IMR-90 (cell line): ENCODE data around the gene GRHL3. TPM values are rescaled to one million over a fixed set of nuclear protein-coding genes. Genes with fewer than 3 reads are reported as not detected.

ENCODE experiments used
- ATAC-seq: fragments of 200-7000 bp; cut with Tn5 transposase; 2 replicates; pipeline ENCODE4 v1.9.1; 2020; ENCODE audit warnings: low read depth, mild to moderate bottlenecking, moderate library complexity
- BruUV-seq: library from RNA; stranded (reverse); fragments of 400-500 nt; replicated peaks from 2 replicates; lab custom pipeline; 2021; lab: Mats Ljungman, UMichigan
- CTCF ChIA-PET: fragments of 300-600 bp; formaldehyde crosslinking; extraction: SDS; loops from one replicate; lab custom pipeline; 2021; ENCODE audit warnings: antibody characterized with exemption; lab: Yijun Ruan, JAX
- POLR2A ChIA-PET: fragments of 300-600 bp; sonication (Branson Sonifier 250); formaldehyde crosslinking; loops from one replicate; lab custom pipeline; 2022; ENCODE audit warnings: antibody characterized with exemption; ENCODE audit not compliant: unreplicated experiment; lab: Charles Lee
- DNase-seq: peaks from one replicate; pipeline ENCODE4 v3.0.0; 2013
- H2AFZ ChIP-seq: replicated peaks from 2 replicates; pipeline ENCODE3; 2013; ENCODE audit warnings: low read length, mild to moderate bottlenecking; ENCODE audit not compliant: poor library complexity
- H2AK5ac ChIP-seq: 2 replicates; pipeline ENCODE4 v1.6.1; 2013; ENCODE audit warnings: low read depth, low read length, inconsistent platforms
- H2AK9ac ChIP-seq: replicated peaks from 2 replicates; pipeline ENCODE3; 2013; ENCODE audit warnings: mild to moderate bottlenecking, low read depth, low read length, moderate library complexity; ENCODE audit not compliant: poor library complexity
- H2BK120ac ChIP-seq: 2 replicates; pipeline ENCODE4 v1.6.1; 2013; ENCODE audit warnings: low read depth, low read length, inconsistent platforms
- H2BK15ac ChIP-seq: 3 replicates; pipeline ENCODE4 v1.6.1; 2013; ENCODE audit warnings: low read depth, low read length, inconsistent platforms
- H2BK20ac ChIP-seq: 2 replicates; pipeline ENCODE4 v1.6.1; 2013; ENCODE audit warnings: low read depth, mild to moderate bottlenecking, inconsistent platforms, low read length, moderate library complexity
- H2BK5ac ChIP-seq: 2 replicates; pipeline ENCODE4 v1.6.1; 2013; ENCODE audit warnings: mild to moderate bottlenecking, low read depth, low read length, inconsistent platforms; ENCODE audit not compliant: poor library complexity, severe bottlenecking
- H3K14ac ChIP-seq: replicated peaks from 2 replicates; pipeline ENCODE4 v1.6.1; 2013; ENCODE audit warnings: low read depth, low read length, inconsistent platforms
- H3K18ac ChIP-seq: 2 replicates; pipeline ENCODE4 v1.6.1; 2013; ENCODE audit warnings: low read depth, low read length, control low read depth
- H3K23ac ChIP-seq: 2 replicates; pipeline ENCODE4 v1.6.1; 2013; ENCODE audit warnings: low read depth, low read length, inconsistent platforms
- H3K27ac ChIP-seq: 2 replicates; pipeline ENCODE4 v1.5.1; 2013; ENCODE audit warnings: mild to moderate bottlenecking, control low read depth, low read length; ENCODE audit not compliant: insufficient read depth
- H3K27me3 ChIP-seq: 2 replicates; pipeline ENCODE4 v1.6.1; 2013; ENCODE audit warnings: low read length; ENCODE audit not compliant: control insufficient read depth, insufficient read depth
- H3K36me3 ChIP-seq: 2 replicates; pipeline ENCODE4 v1.6.1; 2013; ENCODE audit warnings: low read length, mixed read lengths; ENCODE audit not compliant: control insufficient read depth, insufficient read depth
- H3K4ac ChIP-seq: 2 replicates; pipeline ENCODE4 v1.6.1; 2013; ENCODE audit warnings: low read depth, low read length, inconsistent platforms
- H3K4me1 ChIP-seq: 2 replicates; pipeline ENCODE4 v1.6.1; 2013; ENCODE audit warnings: low read length, mixed read lengths; ENCODE audit not compliant: control insufficient read depth, insufficient read depth
- H3K4me2 ChIP-seq: 2 replicates; pipeline ENCODE4 v1.6.1; 2013; ENCODE audit warnings: low read depth, mild to moderate bottlenecking, control low read depth, low read length, moderate library complexity
- H3K4me3 ChIP-seq: 2 replicates; pipeline ENCODE4 v1.5.1; 2013; ENCODE audit warnings: low read depth, mild to moderate bottlenecking, control low read depth, low read length, moderate library complexity; ENCODE audit not compliant: insufficient read depth
- H3K56ac ChIP-seq: 2 replicates; pipeline ENCODE4 v1.6.1; 2013; ENCODE audit warnings: low read length, inconsistent platforms; ENCODE audit not compliant: insufficient read depth; ENCODE audit errors: extremely low read depth
- H3K79me1 ChIP-seq, 2 experiments: 2 replicates each; pipeline ENCODE4 v1.6.1; 2013; ENCODE audit warnings: low read length in 2 of 2, inconsistent platforms in 1 of 2, low read depth in 1 of 2
- H3K9ac ChIP-seq: 2 replicates; pipeline ENCODE4 v1.6.1; 2013; ENCODE audit warnings: low read depth, low read length, control low read depth
- H3K9me1 ChIP-seq: 2 replicates; pipeline ENCODE4 v1.6.1; 2013; ENCODE audit warnings: low read length, inconsistent platforms; ENCODE audit not compliant: insufficient read depth
- H3K9me3 ChIP-seq: 2 replicates; pipeline ENCODE4 v1.6.1; 2013; ENCODE audit warnings: low read length; ENCODE audit not compliant: control insufficient read depth, insufficient read depth
- H4K20me1 ChIP-seq: 2 replicates; pipeline ENCODE4 v1.6.1; 2013; ENCODE audit warnings: low read length, inconsistent platforms; ENCODE audit not compliant: insufficient read depth
- H4K5ac ChIP-seq: 2 replicates; pipeline ENCODE4 v1.6.1; 2013; ENCODE audit warnings: mild to moderate bottlenecking, low read depth, low read length, control low read depth
- H4K8ac ChIP-seq, 2 experiments: 2 replicates each; pipeline ENCODE4 v1.6.1; 2013; ENCODE audit warnings: low read depth in 2 of 2, low read length in 2 of 2, control low read depth in 1 of 2, inconsistent platforms in 1 of 2
- H4K91ac ChIP-seq: 2 replicates; pipeline ENCODE4 v1.6.1; 2013; ENCODE audit warnings: low read depth, low read length, inconsistent platforms; ENCODE audit not compliant: insufficient read depth
- MAFK ChIP-seq: IDR thresholded peaks from 2 replicates; pipeline ENCODE4 v1.6.1; 2012; ENCODE audit warnings: low read depth, low read length, improper control_type of control experiment
- MAZ ChIP-seq: IDR thresholded peaks from 2 replicates; pipeline ENCODE4 v1.6.1; 2012; ENCODE audit warnings: low read depth, mild to moderate bottlenecking, low read length, improper control_type of control experiment, moderate library complexity, borderline replicate concordance
- NFE2L2 ChIP-seq: fragments of 150-350 bp; IDR thresholded peaks from 2 replicates; pipeline ENCODE4 v1.6.1; 2016; ENCODE audit warnings: low read depth, mild to moderate bottlenecking, low read length
- RFX5 ChIP-seq: IDR thresholded peaks from 2 replicates; pipeline ENCODE4 v1.8.0; 2012; ENCODE audit warnings: low read depth, mild to moderate bottlenecking, low read length, moderate library complexity
- WGBS, 2 experiments: methylation state at CpG; one replicate each; pipeline versions ENCODE4 v1.1.5 to v1.1.7; 2013; ENCODE audit warnings: missing lambda C conversion rate in 2 of 2; ENCODE audit not compliant: insufficient read length in 1 of 2; ENCODE audit errors: extremely low coverage in 2 of 2; 5-methylcytosine and 5-hydroxymethylcytosine counted together
- dilution Hi-C: fragments of 300-500 bp; cut with HindIII; formaldehyde crosslinking; loops from one replicate; pipeline ENCODE4 v1.14.3; 2018; ENCODE audit warnings: low sequenced_read_pairs; ENCODE audit not compliant: unreplicated experiment
- in situ Hi-C: fragments of 300-500 bp; cut with MboI; formaldehyde crosslinking; loops from 3 replicates; pipeline ENCODE4 v1.14.3; 2019; ENCODE audit warnings: low sequenced_read_pairs, inconsistent platforms, mixed read lengths
- intact Hi-C: fragments of 100-400 bp; cut with micrococcal nuclease; formaldehyde crosslinking; loops from 2 replicates; pipeline ENCODE4 v1.10.0; 2022
- polyA plus RNA-seq, 3 experiments: library from polyadenylated mRNA; depleted of rRNA; stranded (reverse); fragments of >200 nt; gene quantifications; 2 replicates each; pipeline ENCODE4 v1.2.3, GENCODE V29; 2012; ENCODE audit warnings: low replicate concordance in 1 of 3
- total RNA-seq: library from RNA; depleted of rRNA; stranded (reverse); fragments of >200 nt; gene quantifications from 2 replicates; pipeline ENCODE4 v1.2.3, GENCODE V29; 2012

GRHL3 gene
- total and polyA plus RNA-seq, 2 of the 4 experiments (the other 2 are of a cell fraction): not detected

- no peak for TF ChIP-seq MAZ
These were observed 13.0 kb downstream of the GRHL3 start (continued) for GRCh38 chr1:24331961-24332673.

- H4K20me1 ChIP-seq: no peaks in the 10 kb centered on the region
- no peak overlapping the region for H2AK9ac ChIP-seq
- H3K56ac ChIP-seq: no peak overlapping the region
- peaks cover under 1% of the 10 kb centered on the region; the same call in 1 of the 2 replicates for H3K9me1 ChIP-seq
- no peak overlapping the region for H3K23ac ChIP-seq
- no TSS peak for BruUV-seq
- intact Hi-C loops (no loop called here), dilution Hi-C loops (no loop called here), in situ Hi-C loops (no loop called here)
- no peak overlapping the region for H4K91ac ChIP-seq
- H3K79me1 ChIP-seq: no peaks in the 10 kb centered on the region
- H4K5ac ChIP-seq: no peak overlapping the region
- no peaks in the 10 kb centered on the region for H3K9me3 ChIP-seq
- TF ChIP-seq RFX5 (no peak), NFE2L2 (no peak), MAFK (no peak)
- no peak overlapping the region for H2AK5ac ChIP-seq
- ChIA-PET CTCF (no interaction called here), POLR2A (no interaction called here)
- no peak overlapping the region for H2BK120ac ChIP-seq
- H3K4ac ChIP-seq: no peak overlapping the region
- no peak overlapping the region for H2BK20ac ChIP-seq
- H2BK5ac ChIP-seq: no peak overlapping the region
- no peak for ATAC-seq
- no peak for DNase-seq
- no peak overlapping the region for H3K18ac ChIP-seq
- no peaks in the 10 kb centered on the region for H3K4me1 ChIP-seq
- no peak overlapping the region for H3K27ac ChIP-seq
- H3K4me2 ChIP-seq: no peak overlapping the region
- H2BK15ac ChIP-seq: no peak overlapping the region
- H3K4me3 ChIP-seq: no peak overlapping the region
- H3K14ac ChIP-seq: no peak overlapping the region
- no peak overlapping the region for H2AFZ ChIP-seq
- 60% methylated on average over 1 of the region's 5 CpGs; no CpG with 5 or more reads in 1 of the 2 experiments for WGBS, 2 experiments
- H3K36me3 ChIP-seq: no peaks in the 10 kb centered on the region
- no peak overlapping the region for H3K9ac ChIP-seq
- H4K8ac ChIP-seq: no peak overlapping the region
- peaks cover 10% of the 10 kb centered on the region for H3K27me3 ChIP-seq
These were observed 16.9 kb downstream of the GRHL3 start for GRCh38 chr1:24336075-24336474.
